OCI-LY3 (cell line): ENCODE results near the gene ZRANB1.

Source experiments
- H2AFZ ChIP-seq: fragments of 200-600, 300-600 bp; shearing (Covaris generic); 2 replicates; pipeline ENCODE4 v1.6.0; 2014; ENCODE audit warnings: antibody characterized with exemption, low read depth, low read length
- H3K27ac ChIP-seq: fragments of 200-600, 300-600 bp; sonication (generic); 2 replicates; pipeline ENCODE4 v1.5.1; 2014; ENCODE audit warnings: mild to moderate bottlenecking, low read length, moderate library complexity, mixed read lengths
- H3K27me3 ChIP-seq: fragments of 200-600, 300-600 bp; sonication (generic); 2 replicates; pipeline ENCODE4 v1.6.1; 2014; ENCODE audit warnings: low read depth, low read length, mixed read lengths
- H3K36me3 ChIP-seq: fragments of 200-600, 300-600 bp; sonication (generic); replicated peaks from 2 replicates; pipeline ENCODE3; 2014; ENCODE audit warnings: low read depth, low read length, mixed read lengths
- H3K4me1 ChIP-seq: fragments of 300-600, 200-600 bp; sonication (generic); 2 replicates; pipeline ENCODE4 v1.6.1; 2014; ENCODE audit warnings: low read length, mixed read lengths
- H3K4me2 ChIP-seq: fragments of 200-600, 300-600 bp; sonication (generic); 2 replicates; pipeline ENCODE4 v1.6.1; 2014; ENCODE audit warnings: low read length, mixed read lengths
- H3K4me3 ChIP-seq: fragments of 300-600, 200-600 bp; sonication (generic); 2 replicates; pipeline ENCODE4 v1.5.1; 2014; ENCODE audit warnings: antibody characterized with exemption, mild to moderate bottlenecking, low read length, moderate library complexity
- H3K79me2 ChIP-seq: fragments of 300-600, 200-600 bp; shearing (Covaris generic); 2 replicates; pipeline ENCODE4 v1.6.1; 2014; ENCODE audit warnings: mild to moderate bottlenecking, low read length, mixed read lengths
- H3K9ac ChIP-seq: fragments of 300-600, 200-600 bp; shearing (Covaris generic); 2 replicates; pipeline ENCODE4 v1.6.0; 2014; ENCODE audit warnings: mild to moderate bottlenecking, low read length, moderate library complexity
- H3K9me3 ChIP-seq: fragments of 200-600, 300-600 bp; shearing (Covaris generic); 2 replicates; pipeline ENCODE4 v1.6.1; 2014; ENCODE audit warnings: low read length, mixed read lengths; ENCODE audit not compliant: insufficient read depth
- H4K20me1 ChIP-seq: fragments of 200-600, 300-600 bp; sonication (generic); 2 replicates; pipeline ENCODE4 v1.6.1; 2016; ENCODE audit warnings: low read length, mixed read lengths; ENCODE audit not compliant: insufficient read depth
- CTCF ChIP-seq: fragments of 200-600, 300-600 bp; sonication (generic); IDR thresholded peaks from 2 replicates; pipeline ENCODE4 v1.5.1; 2014; ENCODE audit warnings: antibody characterized with exemption, low read length, low read depth
- EZH2phosphoT487 ChIP-seq: fragments of 200-600 bp; shearing (Covaris generic); IDR thresholded peaks from 2 replicates; pipeline ENCODE4 v1.6.1; 2018; ENCODE audit warnings: antibody characterized with exemption, mixed run types, low read depth

The ZRANB1 gene

GRCh38 chr10:124997306-124997705, 55.4 kb downstream of the ZRANB1 start:
- H3K27me3 ChIP-seq: no peaks in the 10 kb centered on the region
- no peaks in the 10 kb centered on the region for H3K9me3 ChIP-seq
- H4K20me1 ChIP-seq: no peaks in the 10 kb centered on the region
- H3K79me2 ChIP-seq: no peaks in the 10 kb centered on the region
- no peak overlapping the region for H2AFZ ChIP-seq
- H3K4me2 ChIP-seq: no peak overlapping the region
- H3K9ac ChIP-seq: no peak overlapping the region
- H3K36me3 ChIP-seq: no peaks in the 10 kb centered on the region
- H3K4me3 ChIP-seq: no peak overlapping the region
- TF ChIP-seq CTCF: no peak
- no peak for TF ChIP-seq EZH2phosphoT487
- peaks cover under 1% of the 10 kb centered on the region; the same call in 1 of the 2 replicates for H3K4me1 ChIP-seq
- H3K27ac ChIP-seq: no peak overlapping the region

- Histone ChIP-seq H3K9ac (no peak overlapping the region), H3K9me3 (no peaks in the 10 kb centered on the region), H3K36me3 (no peaks in the 10 kb centered on the region), H3K4me2 (no peak overlapping the region), H3K79me2 (no peaks in the 10 kb centered on the region), H2AFZ (no peak overlapping the region), H3K27me3 (no peaks in the 10 kb centered on the region), H3K4me1 (no peaks in the 10 kb centered on the region), H3K4me3 (no peak overlapping the region), H4K20me1 (no peaks in the 10 kb centered on the region), H3K27ac (no peak overlapping the region)
- TF ChIP-seq CTCF (no peak), EZH2phosphoT487 (no peak)
Measured at GRCh38 chr10:124997771-124998623, 56.1 kb downstream of the ZRANB1 start.

GRCh38 chr10:124998624-124999291, 56.8 kb downstream of the ZRANB1 start:
- Histone ChIP-seq H4K20me1 (no peaks in the 10 kb centered on the region), H3K4me2 (no peak overlapping the region), H3K79me2 (no peaks in the 10 kb centered on the region), H3K4me1 (no peaks in the 10 kb centered on the region), H3K4me3 (no peak overlapping the region), H3K9ac (no peak overlapping the region), H2AFZ (no peak overlapping the region), H3K27me3 (no peaks in the 10 kb centered on the region), H3K36me3 (no peaks in the 10 kb centered on the region), H3K27ac (no peak overlapping the region), H3K9me3 (no peaks in the 10 kb centered on the region)
- no peak for TF ChIP-seq EZH2phosphoT487

GRCh38 chr10:124999433-125000365, 57.8 kb downstream of the ZRANB1 start:
- TF ChIP-seq CTCF: no peak
- no peak for TF ChIP-seq EZH2phosphoT487
- no peaks in the 10 kb centered on the region for H3K4me1 ChIP-seq
- H3K4me2 ChIP-seq: no peak overlapping the region
- H3K36me3 ChIP-seq: no peaks in the 10 kb centered on the region
- no peak overlapping the region for H3K9ac ChIP-seq
- H3K79me2 ChIP-seq: no peaks in the 10 kb centered on the region
- no peak overlapping the region for H3K4me3 ChIP-seq
- no peaks in the 10 kb centered on the region for H3K9me3 ChIP-seq
- H2AFZ ChIP-seq: no peak overlapping the region
- no peaks in the 10 kb centered on the region for H4K20me1 ChIP-seq
- H3K27ac ChIP-seq: no peak overlapping the region
- H3K27me3 ChIP-seq: no peaks in the 10 kb centered on the region
